NCI-H128 (cell line): ENCODE measurements around the gene ITGAD.
"Not testable (repeated sequence)": the region's sequence is repeated elsewhere in the genome, so short reads cannot be mapped to it uniquely, and the experiment has no call there.

Source experiments
- DNase-seq: peaks from one replicate; lab custom pipeline; 2025; ENCODE audit not compliant: unreplicated experiment; lab: John Stamatoyannopoulos, UW

Gene ITGAD

GRCh38 chr16:31429796-31430195 is 36.7 kb downstream of the ITGAD start:
- DNase-seq: no peak

GRCh38 chr16:31430380-31431052 is 37.4 kb downstream of the ITGAD start:
- no peak for DNase-seq

GRCh38 chr16:31435341-31436220 is 42.4 kb downstream of the ITGAD start:
- DNase-seq: no peak

- no peak for DNase-seq
Observed at GRCh38 chr16:31436221-31437045, 43.3 kb downstream of the ITGAD start.

- no peak for DNase-seq
Observed at GRCh38 chr16:31438414-31438813, 45.3 kb downstream of the ITGAD start.

- not testable (repeated sequence) for DNase-seq
Observed at GRCh38 chr16:31439023-31439422, 45.9 kb downstream of the ITGAD start.

- no peak for DNase-seq
Observed at GRCh38 chr16:31439519-31439918, 46.4 kb downstream of the ITGAD start.

GRCh38 chr16:31440516-31441184 is 47.5 kb downstream of the ITGAD start:
- DNase-seq: no peak

- no peak for DNase-seq
Observed at GRCh38 chr16:31441956-31442355, 48.8 kb downstream of the ITGAD start.

- not testable (repeated sequence) for DNase-seq
Observed at GRCh38 chr16:31445931-31446330, 52.8 kb downstream of the ITGAD start.

GRCh38 chr16:31451201-31451600 is 58.1 kb downstream of the ITGAD start:
- no peak for DNase-seq

- no peak for DNase-seq
Observed at GRCh38 chr16:31451681-31452351, 58.7 kb downstream of the ITGAD start.

- no peak for DNase-seq
Observed at GRCh38 chr16:31452631-31453106, 59.5 kb downstream of the ITGAD start.

GRCh38 chr16:31453255-31454204 is 60.4 kb downstream of the ITGAD start:
- DNase-seq: no peak

- no peak for DNase-seq
Observed at GRCh38 chr16:31455601-31456314, 62.6 kb downstream of the ITGAD start.

GRCh38 chr16:31456988-31457360 is 63.8 kb downstream of the ITGAD start:
- DNase-seq: no peak

- no peak for DNase-seq
Observed at GRCh38 chr16:31458073-31458843, 65.1 kb downstream of the ITGAD start.
